ENCODE data around the gene PPP1R13B. TPM values are rescaled to one million over a fixed set of nuclear protein-coding genes. Genes with fewer than 3 reads are reported as not detected.

The PPP1R13B gene
- total RNA-seq, 1 experiment from 2014 or later = 26.5 TPM

GRCh38 chr14:103714063-103714724, 133.2 kb downstream of the PPP1R13B start:
- intact Hi-C loops (cut with micrococcal nuclease; ENCODE audit: unreplicated experiment) = loop anchor here (2.0 kb wide), 1 partner anchor 85 kb away; the partner anchor contains the start of gene KLC1
- H2AFZ ChIP-seq = no peak overlapping the region
- H4K20me1 ChIP-seq (ENCODE audit: insufficient read depth) = peaks cover 6% of the 10 kb centered on the region; the same call in 1 of the 2 replicates
- 0 out of 2 replicates have a peak, but pooled peaks cover 7% of the 10 kb centered on the region for H3K36me3 ChIP-seq (ENCODE audit: low read depth)
- no peaks in the 10 kb centered on the region for H3K9me2 ChIP-seq (ENCODE audit: insufficient read depth)
- no peak for DNase-seq
- peaks cover 24% of the 10 kb centered on the region for H3K4me1 ChIP-seq (replicated peaks; ENCODE audit: insufficient read depth)
- BruUV-seq (replicated peaks) = TSS peak; percentile 70
- no peak for TF ChIP-seq EZH2 (IDR thresholded peaks at IDR 0.05; ENCODE audit: low read depth)
- no peak for TF ChIP-seq CTCF (conservative IDR thresholded peaks at IDR 0.05)
- peak overlapping the region; percentile 69 for H3K4me3 ChIP-seq
- H3F3A ChIP-seq (ENCODE audit: insufficient read depth, low read depth) = peaks cover 43% of the 10 kb centered on the region; the same call in 1 of the 2 replicates
- H3K27me3 ChIP-seq (ENCODE audit: insufficient read depth, low read depth) = no peaks in the 10 kb centered on the region
- CTCF ChIA-PET = interaction anchor here (0.6 to 0.7 kb wide), 2 partner anchors 9 to 50 kb away, joined by 3 read pairs; no protein-coding TSS in a partner anchor
- POLR2A ChIA-PET (ENCODE audit: unreplicated experiment) = no interaction called here
- H3K4me2 ChIP-seq = peak overlapping the region; percentile 77
- H3K27ac ChIP-seq = peak overlapping the region; percentile 36; the same call in 1 of the 2 replicates
- peaks cover 53% of the 10 kb centered on the region for H3K79me2 ChIP-seq (ENCODE audit: low read depth)
- no peaks in the 10 kb centered on the region for H3K9me3 ChIP-seq (ENCODE audit: insufficient read depth, low read depth)

GRCh38 chr14:103713304-103714062, 133.9 kb downstream of the PPP1R13B start:
- CTCF ChIA-PET = interaction anchor here (0.7 kb wide), 1 partner anchor 49 kb away, joined by 3 read pairs; no protein-coding TSS in a partner anchor
- H3F3A ChIP-seq (ENCODE audit: insufficient read depth, low read depth) = peaks cover 50% of the 10 kb centered on the region; the same call in 1 of the 2 replicates
- H3K4me2 ChIP-seq = peak overlapping the region; percentile 77
- no peak for TF ChIP-seq CTCF (conservative IDR thresholded peaks at IDR 0.05)
- TF ChIP-seq EZH2 (IDR thresholded peaks at IDR 0.05; ENCODE audit: low read depth) = no peak
- H3K36me3 ChIP-seq (ENCODE audit: low read depth) = peaks cover 11% of the 10 kb centered on the region; the same call in 1 of the 2 replicates
- no TSS peak for BruUV-seq (replicated peaks)
- no peaks in the 10 kb centered on the region for H3K9me2 ChIP-seq (ENCODE audit: insufficient read depth)
- H3K27me3 ChIP-seq (ENCODE audit: insufficient read depth, low read depth) = no peaks in the 10 kb centered on the region
- H2AFZ ChIP-seq = no peak overlapping the region
- POLR2A ChIA-PET (ENCODE audit: unreplicated experiment) = interaction anchor here (0.5 to 0.6 kb wide), 2 partner anchors 167 to 194 kb away, joined by 3 read pairs; no protein-coding TSS in a partner anchor
- H3K9me3 ChIP-seq (ENCODE audit: insufficient read depth, low read depth) = no peaks in the 10 kb centered on the region
- intact Hi-C loops (cut with micrococcal nuclease; ENCODE audit: unreplicated experiment) = loop anchor here (2.0 kb wide), 1 partner anchor 85 kb away; the partner anchor contains the start of gene KLC1
- H3K4me3 ChIP-seq = 0 out of 2 replicates have a peak overlapping the region, but pooled peaks have one; percentile 69
- H3K4me1 ChIP-seq (replicated peaks; ENCODE audit: insufficient read depth) = peaks cover 24% of the 10 kb centered on the region
- H3K27ac ChIP-seq = no peak overlapping the region
- DNase-seq = no peak
- H4K20me1 ChIP-seq (ENCODE audit: insufficient read depth) = peaks cover 6% of the 10 kb centered on the region; the same call in 1 of the 2 replicates
- peaks cover 48% of the 10 kb centered on the region for H3K79me2 ChIP-seq (ENCODE audit: low read depth)

GRCh38 chr14:103712633-103713247, 134.6 kb downstream of the PPP1R13B start:
- Histone ChIP-seq H3K79me2 (ENCODE audit: low read depth) (peaks cover 40% of the 10 kb centered on the region), H3K4me3 (no peak overlapping the region)

More at GRCh38 chr14:103712633-103713247, 134.6 kb downstream of the PPP1R13B start:
- no peak overlapping the region for H3K4me2 ChIP-seq
- no peaks in the 10 kb centered on the region for H3K9me3 ChIP-seq (ENCODE audit: insufficient read depth, low read depth)
- no TSS peak for BruUV-seq (replicated peaks)
- no peaks in the 10 kb centered on the region for H3K9me2 ChIP-seq (ENCODE audit: insufficient read depth)
- H3K27ac ChIP-seq = no peak overlapping the region
- CTCF ChIA-PET = interaction anchor here (0.5 to 0.6 kb wide), 2 partner anchors 18 to 363 kb away, joined by 3 read pairs; no protein-coding TSS in a partner anchor
- H3K36me3 ChIP-seq (ENCODE audit: low read depth) = peaks cover 17% of the 10 kb centered on the region; the same call in 1 of the 2 replicates
- no peaks in the 10 kb centered on the region for H3K27me3 ChIP-seq (ENCODE audit: insufficient read depth, low read depth)
- H3F3A ChIP-seq (ENCODE audit: insufficient read depth, low read depth) = peaks cover 53% of the 10 kb centered on the region; the same call in 1 of the 2 replicates
- no peak overlapping the region for H2AFZ ChIP-seq
- H3K4me1 ChIP-seq (replicated peaks; ENCODE audit: insufficient read depth) = peaks cover 24% of the 10 kb centered on the region
- H4K20me1 ChIP-seq (ENCODE audit: insufficient read depth) = peaks cover 6% of the 10 kb centered on the region; the same call in 1 of the 2 replicates
- DNase-seq = no peak
- TF ChIP-seq CTCF (conservative IDR thresholded peaks at IDR 0.05) (no peak), EZH2 (IDR thresholded peaks at IDR 0.05; ENCODE audit: low read depth) (no peak)
- intact Hi-C loops (cut with micrococcal nuclease; ENCODE audit: unreplicated experiment) = no loop called here
- POLR2A ChIA-PET (ENCODE audit: unreplicated experiment) = interaction anchor here (0.6 kb wide), 2 partner anchors 149 to 166 kb away, joined by 3 read pairs; no protein-coding TSS in a partner anchor

Measured in PC-9 (cell line).